Osteoblast (primary cell): ENCODE data around the gene BRD7. TPM values are rescaled to one million over a fixed set of nuclear protein-coding genes. Genes with fewer than 3 reads are reported as not detected.

ENCODE experiments used
- DNase-seq: peaks from one replicate; pipeline ENCODE4 v3.0.0; 2011; ENCODE audit warnings: low spot score, mixed read lengths; ENCODE audit not compliant: insufficient read length; ENCODE audit errors: missing footprints
- H2AFZ ChIP-seq: 2 replicates; pipeline ENCODE4 v1.6.0; 2011; ENCODE audit warnings: mild to moderate bottlenecking, low read length
- H3K27ac ChIP-seq: 2 replicates; pipeline ENCODE4 v1.5.1; 2011; ENCODE audit warnings: mild to moderate bottlenecking, low read depth, low read length, moderate library complexity
- H3K27me3 ChIP-seq: 2 replicates; pipeline ENCODE4 v1.6.0; 2012; ENCODE audit warnings: mild to moderate bottlenecking, control low read depth, inconsistent platforms, low read length, moderate library complexity; ENCODE audit not compliant: insufficient read depth
- H3K36me3 ChIP-seq: 2 replicates; pipeline ENCODE4 v1.5.1; 2011; ENCODE audit warnings: mild to moderate bottlenecking, low read length, control low read depth, moderate library complexity; ENCODE audit not compliant: insufficient read depth
- H3K4me1 ChIP-seq: 2 replicates; pipeline ENCODE4 v1.5.1; 2011; ENCODE audit warnings: mild to moderate bottlenecking, low read length, control low read depth, moderate library complexity; ENCODE audit not compliant: insufficient read depth
- H3K4me2 ChIP-seq: 2 replicates; pipeline ENCODE4 v1.6.0; 2011; ENCODE audit warnings: mild to moderate bottlenecking, low read length; ENCODE audit not compliant: insufficient read depth
- H3K4me3 ChIP-seq: fragments of 200-600 bp; sonication (generic); 3 replicates; pipeline ENCODE4 v1.5.1; 2012; ENCODE audit warnings: mild to moderate bottlenecking, low read length, inconsistent platforms; ENCODE audit not compliant: insufficient read depth
- H3K79me2 ChIP-seq: 2 replicates; pipeline ENCODE4 v1.6.0; 2012; ENCODE audit warnings: mild to moderate bottlenecking, low read length, control low read depth, inconsistent platforms; ENCODE audit not compliant: insufficient read depth
- H3K9me3 ChIP-seq: 2 replicates; pipeline ENCODE4 v1.5.1; 2011; ENCODE audit warnings: low read depth, low read length, control low read depth
- H4K20me1 ChIP-seq: 2 replicates; pipeline ENCODE4 v1.6.0; 2012; ENCODE audit warnings: mild to moderate bottlenecking, low read length, control low read depth; ENCODE audit not compliant: insufficient read depth
- CTCF ChIP-seq: IDR thresholded peaks from 2 replicates; pipeline ENCODE4 v1.5.1; 2011; ENCODE audit warnings: mild to moderate bottlenecking, low read depth, low read length, moderate library complexity; ENCODE audit errors: extremely low read depth
- total RNA-seq: library from RNA; depleted of rRNA; stranded (reverse); fragments of >200 nt; gene quantifications from 2 replicates; pipeline ENCODE4 v1.2.3, GENCODE V29; 2012

Gene BRD7
- total RNA-seq, 1 donor, result 22.8 TPM

- H3K4me1 ChIP-seq, result peaks cover 39% of the 10 kb centered on the region
- no peaks in the 10 kb centered on the region for H3K9me3 ChIP-seq
- no peaks in the 10 kb centered on the region for H3K79me2 ChIP-seq
- peaks cover 28% of the 10 kb centered on the region for H3K36me3 ChIP-seq
- no peak for TF ChIP-seq CTCF
- peak; percentile 94 for DNase-seq
- H3K4me3 ChIP-seq, result no peak overlapping the region
- peak overlapping the region; percentile 18 for H2AFZ ChIP-seq
- peak overlapping the region; percentile 96 for H3K27ac ChIP-seq
- no peaks in the 10 kb centered on the region for H4K20me1 ChIP-seq
- no peaks in the 10 kb centered on the region for H3K27me3 ChIP-seq
- no peak overlapping the region for H3K4me2 ChIP-seq
These were observed 67.7 kb downstream of the BRD7 start for GRCh38 chr16:50300942-50301625.

- Histone ChIP-seq H3K27me3 (no peaks in the 10 kb centered on the region), H3K4me1 (peaks cover 36% of the 10 kb centered on the region), H2AFZ (no peak overlapping the region), H3K27ac (no peak overlapping the region), H3K36me3 (peaks cover 27% of the 10 kb centered on the region), H4K20me1 (no peaks in the 10 kb centered on the region), H3K4me2 (no peak overlapping the region), H3K9me3 (no peaks in the 10 kb centered on the region), H3K4me3 (no peak overlapping the region), H3K79me2 (no peaks in the 10 kb centered on the region)
- no peak for TF ChIP-seq CTCF
- peak; percentile 85 for DNase-seq
These were observed 69.2 kb downstream of the BRD7 start for GRCh38 chr16:50299508-50300105.

GRCh38 chr16:50298591-50299507 is 69.9 kb downstream of the BRD7 start:
- H3K36me3 ChIP-seq, result peaks cover 26% of the 10 kb centered on the region
- TF ChIP-seq CTCF, result no peak
- H4K20me1 ChIP-seq, result no peaks in the 10 kb centered on the region
- peak; percentile 76 for DNase-seq
- no peak overlapping the region for H2AFZ ChIP-seq
- H3K9me3 ChIP-seq, result no peaks in the 10 kb centered on the region
- H3K4me3 ChIP-seq, result no peak overlapping the region
- H3K27me3 ChIP-seq, result no peaks in the 10 kb centered on the region
- no peaks in the 10 kb centered on the region for H3K79me2 ChIP-seq
- H3K27ac ChIP-seq, result no peak overlapping the region
- H3K4me1 ChIP-seq, result peaks cover 28% of the 10 kb centered on the region
- H3K4me2 ChIP-seq, result no peak overlapping the region

- peaks cover 33% of the 10 kb centered on the region for H3K36me3 ChIP-seq
- no peak for DNase-seq
These were observed 70.7 kb downstream of the BRD7 start for GRCh38 chr16:50298075-50298460.

More at GRCh38 chr16:50298075-50298460, 70.7 kb downstream of the BRD7 start:
- no peak overlapping the region for H3K4me2 ChIP-seq
- H3K27me3 ChIP-seq, result no peaks in the 10 kb centered on the region
- no peaks in the 10 kb centered on the region for H4K20me1 ChIP-seq
- no peaks in the 10 kb centered on the region for H3K9me3 ChIP-seq
- H3K79me2 ChIP-seq, result no peaks in the 10 kb centered on the region
- H3K4me3 ChIP-seq, result no peak overlapping the region
- TF ChIP-seq CTCF, result no peak
- H2AFZ ChIP-seq, result no peak overlapping the region
- peaks cover 21% of the 10 kb centered on the region for H3K4me1 ChIP-seq
- no peak overlapping the region for H3K27ac ChIP-seq
